Naive thymus-derived CD8-positive, alpha-beta T cell (primary cell): ENCODE data around the gene P4HTM. TPM values are rescaled to one million over a fixed set of nuclear protein-coding genes. Genes with fewer than 3 reads are reported as not detected.

Experiments used
- ATAC-seq, 2 donors: fragments of 150-1000 bp; cut with Tn5 transposase in 1 of 2; sonication (Bioruptor Pico), chemical (Tn5 transposase) in 1 of 2; 1 replicate in 1 of 2; 2 replicates in 1 of 2; pipeline ENCODE4 v1.10.0; 2021; ENCODE audit warnings: mild to moderate bottlenecking in 2 of 2, moderate library complexity in 2 of 2
- POLR2A ChIA-PET: fragments of 350-600 bp; sonication (Branson Sonifier 250); formaldehyde crosslinking; loops from one replicate; lab custom pipeline; 2021; ENCODE audit warnings: antibody characterized with exemption; lab: Charles Lee
- DNase-seq, 10 donors: peaks; one replicate each; pipeline versions ENCODE4 v3.0.0 to v3.0.0-alpha.2; 2020 to 2022
- H3K27ac Mint-ChIP-seq, 10 donors: one replicate each; pipeline ENCODE4 v1.8.0; 2020 to 2022; ENCODE audit warnings: mild to moderate bottlenecking in 10 of 10, mixed read lengths in 10 of 10, moderate library complexity in 4 of 10, inconsistent platforms in 1 of 10
- H3K27me3 Mint-ChIP-seq, 5 donors: one replicate each; pipeline ENCODE4 v1.8.0; 2021 to 2022; ENCODE audit warnings: mixed read lengths in 5 of 5
- H3K36me3 Mint-ChIP-seq, 3 donors: one replicate each; pipeline ENCODE4 v1.8.0; 2020 to 2022; ENCODE audit warnings: mixed read lengths in 3 of 3, mild to moderate bottlenecking in 2 of 3, inconsistent platforms in 1 of 3
- H3K4me1 Mint-ChIP-seq, 4 donors: one replicate each; pipeline ENCODE4 v1.8.0; 2021 to 2022; ENCODE audit warnings: mixed read lengths in 4 of 4
- H3K4me3 Mint-ChIP-seq, 10 donors: one replicate each; pipeline ENCODE4 v1.8.0; 2020 to 2022; ENCODE audit warnings: mild to moderate bottlenecking in 10 of 10, mixed read lengths in 10 of 10, moderate library complexity in 6 of 10, inconsistent platforms in 1 of 10
- H3K9me3 Mint-ChIP-seq, 9 donors: one replicate each; pipeline ENCODE4 v1.8.0; 2020 to 2022; ENCODE audit warnings: mixed read lengths in 9 of 9, mild to moderate bottlenecking in 3 of 9, inconsistent platforms in 1 of 9, moderate library complexity in 1 of 9
- polyA plus RNA-seq, 3 donors: library from polyadenylated mRNA; unstranded; fragments of 300-500 nt; fragmentation: Illumina TruSeq; gene quantifications; one replicate each; pipeline ENCODE4 v1.2.3, GENCODE V29; 2021
- total RNA-seq, 8 experiments: library from RNA in 2 of 8; stranded (reverse) in 2 of 8; gene quantifications; one replicate each; pipeline ENCODE4 v1.2.3 and lab custom pipeline; 2021 to 2026

The P4HTM gene
- total and polyA plus RNA-seq, 5 experiments from 2014 or later, result 20.3 to 62.5 (median 23.3) TPM

- DNase-seq (no peak), ATAC-seq (no peak)
- Mint-ChIP-seq H3K27me3 (no peaks in the 10 kb centered on the region), H3K4me3 (no peak overlapping the region), H3K4me1 (peaks cover 16 to 47% (median 21%) of the 10 kb centered on the region in 4 donors), H3K36me3 (peaks cover 0 to 36% (median 3%) of the 10 kb centered on the region in 3 donors), H3K9me3 (no peaks in the 10 kb centered on the region), H3K27ac (no peak overlapping the region)
- POLR2A ChIA-PET, result interaction anchor here (0.6 to 4.3 kb wide), 5 partner anchors 8 to 135 kb away, joined by 4 to 29 read pairs (median 10); partner anchors contain the start of genes NDUFAF3 and P4HTM
Measured at GRCh38 chr3:49013113-49013737, 23.2 kb downstream of the P4HTM start.

GRCh38 chr3:49013738-49014660 is 24.0 kb downstream of the P4HTM start:
- Mint-ChIP-seq H3K4me1 (peaks cover 13 to 44% (median 17%) of the 10 kb centered on the region in 4 donors), H3K27me3 (no peaks in the 10 kb centered on the region), H3K27ac (no peak overlapping the region), H3K9me3 (no peaks in the 10 kb centered on the region), H3K4me3 (no peak overlapping the region), H3K36me3 (peaks cover 0 to 33% (median 3%) of the 10 kb centered on the region in 3 donors)
- DNase-seq, result peak in 5 of 10 donors; percentile 22 to 45 (median 41)
- POLR2A ChIA-PET, result interaction anchor here (0.6 to 4.3 kb wide), 7 partner anchors 7 to 134 kb away, joined by 3 to 29 read pairs (median 9); partner anchors contain the start of genes NDUFAF3 and P4HTM
- peak; percentile 30 to 32 for ATAC-seq

- peaks cover 0 to 33% (median 3%) of the 10 kb centered on the region in 3 donors for H3K36me3 Mint-ChIP-seq
- DNase-seq, result no peak
Measured at GRCh38 chr3:49015072-49015471, 25.0 kb downstream of the P4HTM start.

GRCh38 chr3:49015765-49016164 is 25.7 kb downstream of the P4HTM start:
- peak overlapping the region in 6 of 10 donors; percentile 13 to 61 (median 50) for H3K4me3 Mint-ChIP-seq
- no peaks in the 10 kb centered on the region for H3K9me3 Mint-ChIP-seq
- H3K4me1 Mint-ChIP-seq, result peaks cover 10 to 49% (median 23%) of the 10 kb centered on the region in 4 donors
- peaks cover 0 to 32% (median 3%) of the 10 kb centered on the region in 3 donors for H3K36me3 Mint-ChIP-seq
- no peak for ATAC-seq
- DNase-seq, result peak in 1 of 10 donors; percentile 15
- H3K27ac Mint-ChIP-seq, result peak overlapping the region in 7 of 10 donors; percentile 32 to 72 (median 35)
- no peaks in the 10 kb centered on the region for H3K27me3 Mint-ChIP-seq
- POLR2A ChIA-PET, result interaction anchor here (2.5 to 10.4 kb wide), 3 partner anchors 9 to 13 kb away, joined by 9 to 278 read pairs (median 52); partner anchors contain the start of genes IMPDH2 and WDR6

More at GRCh38 chr3:49015072-49015471, 25.0 kb downstream of the P4HTM start:
- ATAC-seq, result no peak
- peak overlapping the region in 4 of 10 donors; percentile 32 to 77 (median 65) for H3K27ac Mint-ChIP-seq
- no peaks in the 10 kb centered on the region for H3K9me3 Mint-ChIP-seq
- peaks cover 10 to 48% (median 18%) of the 10 kb centered on the region in 4 donors for H3K4me1 Mint-ChIP-seq
- peak overlapping the region in 3 of 10 donors; percentile 26 to 77 (median 52) for H3K4me3 Mint-ChIP-seq
- H3K27me3 Mint-ChIP-seq, result no peaks in the 10 kb centered on the region
- POLR2A ChIA-PET, result interaction anchor here (2.5 to 10.4 kb wide), 4 partner anchors 9 to 25 kb away, joined by 9 to 278 read pairs (median 31); partner anchors contain the start of genes IMPDH2, P4HTM and WDR6

GRCh38 chr3:49016414-49017228 is 26.6 kb downstream of the P4HTM start:
- peak in 1 of 10 donors; percentile 58 for DNase-seq
- H3K27ac Mint-ChIP-seq, result peak overlapping the region in 5 of 10 donors; percentile 63 to 87 (median 76)
- no peak for ATAC-seq
- H3K9me3 Mint-ChIP-seq, result no peaks in the 10 kb centered on the region
- H3K27me3 Mint-ChIP-seq, result peaks cover 0 to 1% (median 0%) of the 10 kb centered on the region in 5 donors
- H3K4me3 Mint-ChIP-seq, result peak overlapping the region in 8 of 10 donors; percentile 14 to 99 (median 93)
- H3K36me3 Mint-ChIP-seq, result peaks cover 0 to 27% (median 3%) of the 10 kb centered on the region in 3 donors
- POLR2A ChIA-PET, result interaction anchor here (0.6 to 10.4 kb wide), 6 partner anchors 10 to 586 kb away, joined by 4 to 278 read pairs (median 14); partner anchors contain the start of genes IMPDH2, P4HTM and WDR6
- H3K4me1 Mint-ChIP-seq, result peaks cover 12 to 45% (median 27%) of the 10 kb centered on the region in 4 donors

- Mint-ChIP-seq H3K9me3 (no peaks in the 10 kb centered on the region), H3K36me3 (peaks cover 0 to 19% (median 4%) of the 10 kb centered on the region in 3 donors), H3K27me3 (peaks cover 0 to 1% (median 0%) of the 10 kb centered on the region in 5 donors), H3K27ac (peak overlapping the region in 9 of 10 donors; percentile 8 to 88 (median 76)), H3K4me1 (peaks cover 8 to 41% (median 27%) of the 10 kb centered on the region in 4 donors), H3K4me3 (peak overlapping the region; percentile 77 to 99 (median 95))
- ATAC-seq, result no peak
- POLR2A ChIA-PET, result interaction anchor here (0.6 to 10.4 kb wide), 7 partner anchors 11 to 585 kb away, joined by 3 to 278 read pairs (median 9); partner anchors contain the start of genes ARIH2, IMPDH2, P4HTM and WDR6
- peak in 1 of 10 donors; percentile 59 for DNase-seq
Measured at GRCh38 chr3:49017229-49017970, 27.4 kb downstream of the P4HTM start.

GRCh38 chr3:49017971-49018706 is 28.1 kb downstream of the P4HTM start, which contains the start of gene DALRD3:
DALRD3 (minus strand) TSS chr3:49018580; CDS start chr3:49018564, 16 bp downstream.
- Mint-ChIP-seq H3K4me1 (peaks cover 11 to 49% (median 33%) of the 10 kb centered on the region in 4 donors), H3K27ac (peak within 1 kb of the TSS; percentile 79 to 98 (median 88)), H3K9me3 (no peaks in the 10 kb centered on the region), H3K4me3 (peak within 1 kb of the TSS; percentile 83 to 99 (median 96)), H3K27me3 (peaks cover 0 to 1% (median 0%) of the 10 kb centered on the region in 5 donors), H3K36me3 (peaks cover 0 to 18% (median 4%) of the 10 kb centered on the region in 3 donors)
- peak; percentile 37 to 75 (median 59) for DNase-seq
- ATAC-seq, result peak; percentile 14 to 18
- POLR2A ChIA-PET, result interaction anchor here (0.7 to 10.4 kb wide), 7 partner anchors 11 to 99 kb away, joined by 3 to 278 read pairs (median 9); partner anchors contain the start of genes ARIH2, IMPDH2, P4HTM and QRICH1

GRCh38 chr3:49018707-49019006 is 28.6 kb downstream of the P4HTM start:
- Mint-ChIP-seq H3K27me3 (peaks cover 0 to 1% (median 0%) of the 10 kb centered on the region in 5 donors), H3K27ac (peak overlapping the region; percentile 79 to 96 (median 86)), H3K4me1 (peaks cover 11 to 50% (median 38%) of the 10 kb centered on the region in 4 donors), H3K9me3 (no peaks in the 10 kb centered on the region), H3K36me3 (peaks cover 0 to 21% (median 4%) of the 10 kb centered on the region in 3 donors), H3K4me3 (peak overlapping the region; percentile 83 to 99 (median 95))
- no peak for DNase-seq
- POLR2A ChIA-PET, result interaction anchor here (1.1 to 10.4 kb wide), 5 partner anchors 10 to 75 kb away, joined by 4 to 278 read pairs (median 19); partner anchors contain the start of genes IMPDH2, P4HTM, QRICH1 and WDR6
- no peak for ATAC-seq

GRCh38 chr3:49019941-49020329 is 29.9 kb downstream of the P4HTM start:
- Mint-ChIP-seq H3K4me3 (peak overlapping the region; percentile 75 to 99 (median 96)), H3K9me3 (no peaks in the 10 kb centered on the region), H3K27me3 (peaks cover 0 to 1% (median 0%) of the 10 kb centered on the region in 5 donors), H3K4me1 (peaks cover 9 to 60% (median 44%) of the 10 kb centered on the region in 4 donors), H3K27ac (peak overlapping the region in 9 of 10 donors; percentile 67 to 98 (median 87)), H3K36me3 (peaks cover 0 to 29% (median 4%) of the 10 kb centered on the region in 3 donors)
- no peak for ATAC-seq
- no peak for DNase-seq
- POLR2A ChIA-PET, result interaction anchor here (0.5 to 10.8 kb wide), 10 partner anchors 9 to 330 kb away, joined by 3 to 278 read pairs (median 12); partner anchors contain the start of genes IMPDH2, P4HTM, QRICH1 and WDR6
